Globus pallidus (tissue), 1 donor: ENCODE results near the gene SLC30A2.

ENCODE experiments used
- DNase-seq: peaks from one replicate; pipeline ENCODE4 v3.0.0-alpha.2; 2015; ENCODE audit warnings: low spot score

The SLC30A2 gene

DNA sequence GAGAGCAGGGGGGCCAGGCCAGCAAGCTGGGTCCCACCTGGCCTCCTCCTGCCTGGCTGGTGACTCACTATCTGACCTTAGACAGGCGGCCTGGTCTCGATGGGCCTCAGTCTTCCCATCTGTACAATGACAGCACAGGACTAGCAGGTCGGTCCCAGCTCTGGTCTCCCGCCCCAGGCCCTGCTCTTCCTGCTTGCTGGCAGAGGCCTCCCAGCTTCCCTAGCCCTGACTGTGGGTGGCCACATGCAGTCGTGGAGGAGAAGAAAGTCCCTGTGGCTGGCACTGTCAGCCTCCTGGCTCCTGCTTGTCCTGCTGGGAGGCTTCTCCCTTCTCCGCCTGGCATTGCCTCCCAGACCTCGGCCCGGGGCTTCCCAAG, 23.5 kb downstream of the SLC30A2 start:
- DNase-seq, result no peak

DNA sequence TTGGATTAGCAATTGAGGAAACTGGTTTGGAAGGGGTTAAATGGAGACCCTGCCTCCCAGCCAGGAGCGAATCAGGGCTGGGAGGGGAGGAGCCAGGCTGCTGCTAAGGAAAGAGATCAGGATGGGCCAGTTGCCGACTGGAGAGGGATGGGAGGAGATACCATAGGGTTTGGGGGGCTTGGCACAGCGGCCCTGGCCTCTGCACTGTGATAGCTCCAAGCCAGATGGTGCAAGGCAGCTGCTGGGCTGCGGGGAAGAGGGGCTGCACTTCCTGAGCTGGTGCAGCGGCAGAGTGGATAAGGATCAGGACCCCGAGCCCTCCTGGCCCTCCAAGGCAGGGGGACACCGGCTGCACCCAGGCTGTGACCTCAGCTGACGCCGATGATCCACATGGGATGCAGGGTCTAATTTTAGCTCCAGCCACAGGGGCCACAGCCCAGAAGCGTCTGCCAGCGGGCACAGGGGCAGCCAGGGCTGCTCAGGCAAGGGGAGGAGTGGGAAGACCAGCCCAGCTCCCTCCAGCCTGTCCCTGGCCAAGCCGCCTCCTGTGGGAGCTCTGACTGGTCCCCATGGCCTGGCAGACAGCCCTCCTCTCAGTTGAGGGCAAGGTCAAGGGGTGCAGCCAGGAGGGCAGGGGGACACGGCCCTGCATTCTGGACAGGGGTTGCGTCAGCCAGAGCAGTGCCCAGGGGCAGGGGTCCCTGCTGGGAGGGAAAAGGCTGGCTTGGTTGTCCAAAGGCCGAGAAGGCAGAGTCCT, 24.1 kb downstream of the SLC30A2 start, which contains the start of gene EXTL1:
Gene EXTL1 (plus strand): TSS at position 129 of the 757 bp plus-strand sequence. CDS start 872 bp downstream, outside the sequence.
- DNase-seq, result no peak

- DNase-seq, result no peak
These were observed 24.8 kb downstream of the SLC30A2 start for GRCh38 chr1:26020941-26021646.

GRCh38 chr1:26020330-26020768, 25.6 kb downstream of the SLC30A2 start:
- no peak for DNase-seq

DNA sequence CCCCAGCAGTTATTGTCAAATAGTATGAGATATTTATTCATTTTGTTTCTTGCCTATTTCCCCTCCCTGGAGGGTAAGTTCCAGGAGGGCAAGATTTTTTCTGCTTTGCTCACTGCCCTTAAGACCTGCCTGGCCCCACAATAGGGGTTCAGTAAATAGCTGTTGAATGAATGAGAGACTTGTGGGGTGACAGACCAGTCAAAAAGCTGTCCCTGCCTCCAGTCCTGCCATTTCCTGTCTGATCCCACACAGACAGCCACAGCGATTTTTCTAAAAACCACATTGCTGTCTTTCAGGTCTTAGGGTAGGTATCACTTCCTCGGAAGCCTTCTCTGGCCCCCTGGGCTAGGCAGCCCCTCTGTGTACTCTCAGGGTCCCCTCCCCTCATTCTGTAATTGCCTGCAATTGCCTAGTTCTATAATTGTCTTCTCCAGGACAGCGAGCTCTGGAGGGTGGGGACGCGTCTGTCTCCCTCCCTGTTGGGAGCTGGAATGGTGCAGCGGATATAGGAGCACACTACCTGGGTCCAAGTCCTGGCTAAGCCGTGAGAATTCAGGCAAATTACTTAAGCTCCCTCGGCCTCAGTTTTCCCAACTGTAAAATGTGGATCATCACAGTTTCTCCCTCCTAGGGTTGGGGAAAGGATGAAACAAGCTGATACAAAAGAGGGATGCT, 26.1 kb downstream of the SLC30A2 start:
- no peak for DNase-seq

DNA sequence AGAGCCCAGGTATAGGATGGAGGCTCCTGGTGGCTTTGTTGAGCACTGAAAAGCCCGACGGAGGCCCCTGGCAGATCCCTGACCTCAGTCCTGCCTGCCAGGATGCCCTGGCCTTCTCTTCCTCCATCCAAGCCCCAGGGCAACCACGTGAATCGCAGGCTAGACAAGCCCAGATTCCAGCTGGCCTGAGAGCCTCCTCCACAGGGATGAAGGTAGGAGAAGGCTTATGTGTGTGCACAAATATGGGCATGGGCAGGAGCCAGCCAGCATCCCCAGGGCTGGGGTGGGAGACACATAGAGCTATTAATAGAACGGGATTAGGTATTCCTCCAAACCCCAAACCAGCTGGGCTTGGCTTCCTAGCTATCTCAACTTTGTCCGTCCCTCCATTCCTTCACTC, 28.3 kb downstream of the SLC30A2 start:
- DNase-seq, result no peak

- no peak for DNase-seq
These were observed 28.9 kb downstream of the SLC30A2 start for GRCh38 chr1:26016953-26017545.

DNA sequence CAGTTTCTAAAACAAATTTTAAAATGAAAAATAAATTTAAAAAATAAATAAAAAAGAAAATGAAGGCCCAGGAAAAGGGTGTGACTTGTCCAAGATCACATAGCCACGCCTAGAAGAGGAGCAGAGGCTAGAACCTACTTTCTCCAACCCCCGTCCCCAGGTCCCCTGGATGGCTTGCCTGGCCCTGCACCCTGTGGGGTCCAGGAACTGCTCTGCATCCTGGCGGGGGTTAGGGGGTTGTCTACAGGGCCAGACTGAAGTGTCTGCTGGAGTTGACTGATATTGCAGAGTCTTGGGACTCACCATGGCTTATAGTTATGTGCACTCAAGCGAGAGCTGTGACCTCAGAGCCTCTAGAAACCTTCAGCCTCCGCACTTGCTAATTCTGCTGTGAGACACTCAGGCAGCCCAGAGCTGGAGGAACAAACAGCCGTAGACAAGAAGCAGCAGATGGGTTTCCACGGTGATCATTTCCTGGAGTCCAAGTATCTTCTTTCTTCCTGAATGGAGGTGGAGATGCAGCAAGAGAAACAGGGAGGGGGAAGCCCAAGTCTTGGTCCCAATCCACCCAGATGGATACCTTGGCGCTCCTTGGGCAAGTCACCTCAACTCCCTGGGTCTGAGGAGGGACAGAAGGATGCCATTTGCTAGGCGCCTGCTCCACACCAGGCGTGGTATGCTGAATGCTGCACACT, 29.5 kb downstream of the SLC30A2 start:
- no peak for DNase-seq

DNA sequence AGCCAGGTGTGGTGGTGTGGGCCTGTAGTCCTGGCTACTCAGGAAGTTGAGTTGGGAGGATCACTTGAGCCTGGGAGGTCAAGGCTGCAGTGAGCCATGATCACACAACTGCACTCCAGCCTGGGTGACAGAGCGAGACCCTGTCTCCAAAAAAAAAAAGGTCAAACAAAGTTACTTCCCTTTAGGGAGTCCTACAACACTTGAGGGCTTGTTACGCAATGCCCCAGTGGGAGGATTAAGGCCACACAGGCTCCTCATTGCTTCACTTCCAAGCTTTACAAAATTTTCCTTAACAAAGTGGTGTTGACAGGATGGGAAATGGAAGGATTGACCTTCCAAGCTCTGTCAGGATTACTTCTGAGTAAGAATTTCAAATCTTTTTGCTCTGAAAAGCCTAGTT, 30.6 kb downstream of the SLC30A2 start:
- DNase-seq, result no peak

DNA sequence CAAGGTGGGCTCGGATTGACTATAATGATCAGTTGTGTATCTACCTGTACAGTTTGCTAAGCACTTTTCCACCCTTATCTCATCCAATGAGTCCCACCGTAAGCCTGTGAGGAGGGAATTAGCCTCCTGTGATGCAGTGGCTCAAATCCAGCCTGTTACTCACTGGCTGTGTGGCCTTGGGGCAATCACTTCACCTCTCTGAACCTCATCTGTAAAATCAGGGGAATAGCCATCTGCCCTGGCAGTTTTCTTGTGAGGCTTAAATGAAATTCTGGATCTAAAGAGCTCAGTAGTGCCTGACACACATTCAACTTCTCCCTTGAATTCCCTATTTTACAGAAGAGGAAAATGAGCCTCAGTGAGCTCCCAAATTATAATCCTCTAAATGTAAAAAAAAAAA, 31.7 kb downstream of the SLC30A2 start:
- DNase-seq, result no peak

DNA sequence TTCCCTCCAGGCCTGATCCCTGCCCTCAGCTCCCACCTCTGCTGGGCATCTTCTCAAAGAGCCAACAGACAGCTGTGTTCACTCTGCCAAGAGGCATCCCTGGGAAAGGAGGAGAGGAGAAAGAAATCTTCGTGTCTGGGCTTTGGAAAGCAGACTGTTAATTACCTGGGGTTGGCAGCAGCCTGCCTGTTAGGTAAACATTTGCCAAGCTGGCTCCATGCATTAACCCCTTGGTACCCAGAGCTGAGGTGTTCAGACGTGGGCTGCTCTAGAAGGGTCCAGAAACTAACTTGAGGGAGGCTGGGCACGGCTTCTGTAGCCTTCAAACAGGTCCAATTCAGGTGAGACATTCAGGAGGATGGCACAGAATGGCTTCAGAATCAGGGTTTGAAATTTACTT, 33.1 kb downstream of the SLC30A2 start:
- DNase-seq, result no peak

DNA sequence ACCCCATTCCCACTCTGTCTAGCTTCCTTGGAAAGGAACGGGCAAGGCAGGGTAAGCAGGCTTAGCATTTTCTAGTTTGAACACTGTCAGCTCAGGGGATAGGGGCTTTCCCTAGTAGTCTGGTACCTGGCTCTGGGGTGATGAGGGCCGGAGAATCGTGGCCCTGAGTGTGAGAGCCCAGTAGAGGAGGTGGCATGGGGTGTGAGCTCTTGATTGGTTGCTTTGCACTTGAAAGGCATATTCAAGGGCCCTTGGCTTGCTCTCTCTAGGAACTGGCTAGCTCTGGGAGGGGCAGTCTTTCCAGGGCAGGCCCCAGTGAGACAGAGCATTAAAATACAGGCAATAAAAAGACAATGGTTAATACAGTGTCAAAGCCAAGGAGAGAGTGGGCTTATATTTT, 35.1 kb downstream of the SLC30A2 start:
- DNase-seq, result no peak

DNA sequence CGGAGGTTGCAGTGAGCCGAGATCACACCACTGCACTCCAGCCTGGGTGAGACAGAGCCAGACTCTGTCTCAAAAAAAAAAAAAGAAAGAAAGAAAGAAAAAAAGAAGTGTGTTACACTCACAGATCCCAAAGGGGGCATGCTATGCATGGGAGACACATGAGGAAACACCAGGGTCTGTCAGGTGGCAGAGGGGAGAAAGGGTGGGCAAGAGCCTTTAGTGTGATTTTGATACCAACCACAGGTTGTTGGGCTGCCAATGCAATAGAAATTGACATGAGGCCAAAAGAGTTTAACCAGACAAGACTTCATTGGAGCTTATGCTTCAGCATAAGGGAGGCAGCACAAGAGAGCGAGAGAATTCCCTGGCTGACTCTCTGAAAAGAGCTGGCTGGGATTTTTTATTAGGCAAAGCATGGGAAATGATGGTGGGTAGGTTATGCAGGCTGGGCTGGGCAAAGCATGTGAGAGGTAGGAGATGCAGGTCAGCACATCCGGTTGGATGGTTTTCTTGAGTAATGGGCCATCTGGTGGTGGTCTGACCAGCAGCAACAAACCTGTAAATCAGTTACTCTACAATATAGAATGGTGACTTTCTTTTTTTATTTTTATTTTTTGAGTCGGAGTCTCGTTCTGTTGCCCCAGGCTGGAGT, 36.0 kb downstream of the SLC30A2 start:
- DNase-seq, result no peak

DNA sequence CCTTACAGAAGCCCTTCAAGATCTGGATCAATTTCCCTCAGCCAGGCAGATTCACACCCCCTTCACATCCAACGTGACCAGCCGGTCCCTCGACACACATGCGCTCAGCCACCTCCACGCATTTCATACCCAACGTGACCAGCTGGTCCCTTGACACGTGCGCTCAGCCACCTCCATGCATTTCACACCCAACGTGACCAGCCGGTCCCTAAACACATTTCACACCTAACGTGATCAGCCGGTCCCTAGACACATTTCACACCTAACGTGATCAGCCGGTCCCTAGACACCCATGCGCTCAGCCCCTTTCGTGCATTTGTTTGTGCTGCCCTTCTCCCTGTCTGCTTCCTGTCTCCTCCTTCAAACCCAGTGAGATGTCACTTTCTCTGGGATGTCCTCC, 39.2 kb downstream of the SLC30A2 start:
- no peak for DNase-seq

GRCh38 chr1:26005434-26006105, 40.3 kb downstream of the SLC30A2 start:
- no peak for DNase-seq

DNA sequence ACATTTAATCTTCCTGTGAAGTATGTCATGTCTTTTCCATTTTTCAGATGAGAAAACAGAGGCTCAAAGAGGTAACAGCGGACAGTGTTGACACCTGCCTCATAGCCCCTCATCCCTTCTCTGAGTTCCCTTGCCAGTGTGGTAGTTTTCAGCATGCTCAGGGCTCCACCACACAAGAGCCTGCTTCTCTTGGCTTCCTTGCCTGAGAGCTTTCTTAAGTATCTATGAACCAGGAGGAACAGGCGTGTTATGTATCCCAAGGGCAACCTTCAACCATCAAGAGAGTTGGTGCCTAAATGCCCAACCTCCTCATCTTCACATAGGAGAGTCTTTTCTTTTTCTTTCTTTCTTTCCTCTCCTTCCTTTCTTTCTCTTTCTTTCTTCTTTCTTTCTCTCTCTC, 42.2 kb downstream of the SLC30A2 start:
- DNase-seq, result no peak

DNA sequence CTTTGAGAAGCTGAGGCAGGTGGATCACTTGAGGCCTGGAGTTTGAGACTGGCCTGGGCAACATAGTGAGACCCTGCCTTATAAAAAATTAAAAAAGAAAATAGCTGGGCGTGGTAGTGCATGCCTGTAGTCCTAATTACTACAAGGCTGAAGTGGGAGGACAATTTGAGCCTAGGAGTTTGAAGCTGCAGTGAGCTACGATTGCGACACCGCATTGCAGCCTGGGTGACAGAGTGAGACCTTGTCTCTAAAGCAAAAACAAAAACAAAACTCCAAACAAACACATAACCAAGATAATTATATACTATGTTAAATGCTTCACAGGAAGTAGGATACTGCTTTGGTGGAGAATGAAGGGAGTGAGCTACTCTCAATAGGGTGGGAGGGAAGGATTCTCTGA, 42.7 kb downstream of the SLC30A2 start:
- no peak for DNase-seq

- no peak for DNase-seq
These were observed 46.7 kb downstream of the SLC30A2 start for GRCh38 chr1:25999041-25999800.

DNA sequence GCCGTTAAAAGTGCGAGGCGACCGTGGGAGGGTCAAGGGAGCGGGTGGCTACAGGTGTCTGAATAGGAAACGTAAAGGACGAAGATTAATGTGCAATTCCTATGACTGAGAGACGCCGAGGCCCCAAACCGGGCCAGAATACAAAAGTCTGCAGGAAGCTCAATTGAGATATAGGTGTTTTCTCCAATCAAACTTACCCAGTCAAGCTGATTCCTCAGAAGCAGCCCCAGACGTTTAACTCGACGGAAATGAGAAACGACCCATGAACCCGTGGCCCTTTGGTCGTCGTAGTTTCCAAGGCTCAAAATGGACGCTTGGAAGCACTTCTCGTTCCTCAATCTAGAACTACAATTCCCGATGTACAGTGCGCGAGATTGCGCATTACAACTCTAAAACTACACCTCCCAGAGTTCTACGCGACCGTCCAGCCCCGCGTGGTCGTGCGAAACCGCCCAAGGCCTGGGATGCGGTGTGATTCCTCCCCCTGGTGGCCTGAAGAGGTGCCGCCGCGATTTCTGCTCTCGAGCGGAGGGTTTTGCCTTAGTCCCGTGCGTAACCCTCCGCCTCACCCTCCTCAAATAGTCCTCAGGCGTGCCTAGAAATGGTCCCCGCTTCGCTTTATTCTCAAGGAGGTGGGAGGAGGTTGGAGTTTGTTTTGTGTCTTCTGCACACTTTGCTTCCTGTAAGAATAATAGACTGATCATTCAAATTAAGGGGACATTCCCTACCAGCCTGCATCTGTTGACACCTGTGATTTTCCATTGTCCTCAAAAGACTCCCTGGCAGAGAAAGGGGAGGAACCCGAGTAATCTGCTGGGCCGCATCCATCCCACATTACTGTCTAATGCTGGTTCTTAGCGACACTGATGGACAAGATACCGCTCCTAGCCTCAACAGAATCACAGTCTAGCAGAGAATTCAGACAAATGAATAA, 47.8 kb downstream of the SLC30A2 start, which contains the start of gene PAFAH2:
Gene PAFAH2 (minus strand): TSS at position 236 of the 934 bp plus-strand sequence. CDS start 7,247 bp downstream, outside the sequence.
- DNase-seq, result peak; percentile 99
